H1 (cell line): ENCODE measurements around the gene ABCC11. TPM values are rescaled to one million over a fixed set of nuclear protein-coding genes. Genes with fewer than 3 reads are reported as not detected.

Experiments
- ATF3 ChIP-seq: IDR thresholded peaks from 2 replicates; pipeline ENCODE4 v1.6.1; 2011; ENCODE audit warnings: low read depth, mild to moderate bottlenecking, low read length; ENCODE audit not compliant: insufficient read depth
- CHD7 ChIP-seq: fragments of 300-600 bp; sonication (generic); IDR thresholded peaks from 2 replicates; pipeline ENCODE4 v1.7.1; 2012; ENCODE audit warnings: low read length, moderate library complexity, mild to moderate bottlenecking, inconsistent platforms; ENCODE audit not compliant: insufficient replicate concordance
- EP300 ChIP-seq, 2 experiments: IDR thresholded peaks; 1 replicate in 1 of 2; 2 replicates in 1 of 2; pipeline ENCODE4 v1.6.1; 2011 to 2012; ENCODE audit warnings: low read depth in 2 of 2, low read length in 2 of 2, mild to moderate bottlenecking in 2 of 2, borderline replicate concordance in 1 of 2, inconsistent platforms in 1 of 2, moderate library complexity in 1 of 2
- ZNF274 ChIP-seq: IDR thresholded peaks from 2 replicates; pipeline ENCODE4 v1.7.0; 2012; ENCODE audit warnings: low read length, borderline replicate concordance; ENCODE audit errors: extremely low read depth
- polyA plus RNA-seq, 7 experiments: library from polyadenylated mRNA; depleted of rRNA in 3 of 7; stranded (reverse) in 5 of 7; unstranded in 2 of 7; fragments of >200 nt in 5 of 7; fragments of 200-250 nt in 2 of 7; gene quantifications; 1 replicate in 5 of 7; 2 replicates in 1 of 7; 4 replicates in 1 of 7; pipeline versions ENCODE4 v1.2.1 to v1.2.3, GENCODE V29; 2011 to 2013; ENCODE audit warnings: missing spikeins in 2 of 7, mixed read lengths in 2 of 7
- total RNA-seq: library from RNA; stranded (reverse); fragmentation: NEBNext Ultra II Directional; extraction: Animal tissue kit (Norgen Biotek cat#: 25700); gene quantifications from 2 replicates; pipeline ENCODE4 v1.2.1, GENCODE V29; 2021

Gene ABCC11
- total and polyA plus RNA-seq, 2 of the 8 experiments (the other 6 are each of a cell fraction or from before 2014, with no cell fraction given), result 0.06 TPM; not detected in 1

GRCh38 chr16:48261569-48261968 is 14.2 kb upstream of the ABCC11 start (continued):
- no peak for TF ChIP-seq ATF3
- no peak for TF ChIP-seq EP300 (IDR thresholded peaks at IDR 0.05; ENCODE audit: borderline replicate concordance in 1 of 2, low read depth in 2 of 2, low read length in 2 of 2)
- no peak for TF ChIP-seq CHD7
- TF ChIP-seq ZNF274, result no peak
